K562 (cell line): Measurements from ENCODE around the gene OSBPL1A. TPM values are rescaled to one million over a fixed set of nuclear protein-coding genes. Genes with fewer than 3 reads are reported as not detected.

Experiments used
- ATAC-seq: fragments of 200-7000 bp; cut with Tn5 transposase; 3 replicates; pipeline ENCODE4 v1.9.1; 2020; ENCODE audit warnings: moderate library complexity
- BruUV-seq: library from RNA; stranded (reverse); fragments of 400-500 nt; replicated peaks from 2 replicates; lab custom pipeline; 2021; lab: Mats Ljungman, UMichigan
- CTCF ChIA-PET: fragments of 300-600 bp; formaldehyde crosslinking; extraction: SDS; loops from one replicate; lab custom pipeline; 2021; ENCODE audit warnings: low intra/inter-chr PET ratio; lab: Yijun Ruan, JAX
- POLR2A ChIA-PET: fragments of 300-600, 350-650 bp; sonication (Branson Sonifier 250); formaldehyde crosslinking; extraction: SDS; loops from one replicate; lab custom pipeline; 2021; ENCODE audit warnings: antibody characterized with exemption, inconsistent platforms; lab: Yijun Ruan, JAX
- DNase-seq, 4 experiments: peaks; one replicate each; pipeline versions ENCODE4 v3.0.0 to v3.0.0-alpha.2; 2011 to 2018; ENCODE audit warnings: low spot score in 3 of 4, mixed read lengths in 3 of 4; ENCODE audit errors: extremely low read depth in 1 of 4
- FAIRE-seq: peaks from 2 replicates; lab custom pipeline; 2011; peaks lifted over from hg19 to GRCh38; lab: Jason Lieb, UNC
- H2AFZ ChIP-seq: 2 replicates; pipeline ENCODE4 v1.6.0; 2011; ENCODE audit warnings: low read depth, low read length, control low read depth, inconsistent platforms
- H3K27ac ChIP-seq: fragments of 200-600 bp; 3 replicates; pipeline ENCODE4 v1.8.0; 2011; ENCODE audit warnings: low read depth, mild to moderate bottlenecking, control low read depth, inconsistent platforms, low read length, moderate library complexity, mixed read lengths; ENCODE audit errors: extremely low read depth
- H3K27me3 ChIP-seq, 2 experiments: fragments of 300-600 bp in 1 of 2; 2 replicates in 1 of 2; 3 replicates in 1 of 2; pipeline versions ENCODE4 v1.6.0 to v1.8.0; 2011; ENCODE audit warnings: inconsistent platforms in 2 of 2, low read length in 2 of 2, mild to moderate bottlenecking in 1 of 2, mixed read lengths in 1 of 2, moderate library complexity in 1 of 2; ENCODE audit not compliant: control insufficient read depth in 2 of 2, insufficient read depth in 2 of 2
- H3K36me3 ChIP-seq: fragments of 300-600 bp; 3 replicates; pipeline ENCODE4 v1.8.0; 2011; ENCODE audit warnings: mild to moderate bottlenecking, low read length, inconsistent platforms; ENCODE audit not compliant: control insufficient read depth, insufficient read depth
- H3K4me1 ChIP-seq, 2 experiments: fragments of 200-600 bp in 1 of 2; replicated peaks in 1 of 2; 2 replicates in 1 of 2; 3 replicates in 1 of 2; pipeline versions ENCODE4 v1.5.1 to v1.8.0; 2011; ENCODE audit warnings: inconsistent platforms in 2 of 2, low read length in 2 of 2, mild to moderate bottlenecking in 1 of 2, mixed read lengths in 1 of 2, moderate library complexity in 1 of 2; ENCODE audit not compliant: control insufficient read depth in 2 of 2, insufficient read depth in 2 of 2
- H3K4me2 ChIP-seq: 2 replicates; pipeline ENCODE4 v1.6.1; 2011; ENCODE audit warnings: low read length, control low read depth, inconsistent platforms, mixed read lengths; ENCODE audit not compliant: insufficient read depth
- H3K4me3 ChIP-seq: fragments of 200-600 bp; sonication (generic), shearing (Covaris generic); 2 replicates; pipeline ENCODE4 v1.5.1; 2016; ENCODE audit warnings: control low read depth, inconsistent platforms
- H3K79me2 ChIP-seq: fragments of 200-600 bp; 3 replicates; pipeline ENCODE4 v1.8.0; 2011; ENCODE audit warnings: low read length, inconsistent platforms; ENCODE audit not compliant: control insufficient read depth, insufficient read depth
- H3K9ac ChIP-seq, 2 experiments: 2 replicates each; pipeline versions ENCODE4 v1.6.0 to v1.6.1; 2011; ENCODE audit warnings: low read depth in 2 of 2, low read length in 2 of 2, control low read depth in 1 of 2, inconsistent platforms in 1 of 2, mild to moderate bottlenecking in 1 of 2, mixed read lengths in 1 of 2; ENCODE audit not compliant: insufficient read depth in 1 of 2
- H3K9me1 ChIP-seq: one replicate; pipeline ENCODE4 v1.6.0; 2011; ENCODE audit warnings: inconsistent platforms, mild to moderate bottlenecking, low read length, moderate library complexity; ENCODE audit not compliant: control insufficient read depth, insufficient read depth
- H3K9me3 ChIP-seq: replicated peaks from 2 replicates; pipeline ENCODE4 v1.5.1; 2011; ENCODE audit warnings: low read depth, low read length, inconsistent platforms; ENCODE audit not compliant: control insufficient read depth, insufficient read depth
- H4K20me1 ChIP-seq: replicated peaks from 2 replicates; pipeline ENCODE4 v1.6.1; 2011; ENCODE audit warnings: low read length, inconsistent platforms, mixed read lengths; ENCODE audit not compliant: control insufficient read depth, insufficient read depth
- BACH1 ChIP-seq: fragments of 200-800 bp; sonication (Bioruptor generic); IDR thresholded peaks from 2 replicates; pipeline ENCODE4 v1.6.1; 2016; ENCODE audit warnings: missing genetic modification characterization, missing compliant biosample characterization
- CGGBP1 ChIP-seq: fragments of 250-450 bp; sonication (Bioruptor Pico); IDR thresholded peaks from 2 replicates; pipeline ENCODE4 v1.9.0; 2021; ENCODE audit warnings: mild to moderate bottlenecking
- DLX4 ChIP-seq: fragments of 250-450 bp; sonication (Bioruptor Pico); IDR thresholded peaks from 2 replicates; pipeline ENCODE4 v1.6.1; 2021; ENCODE audit warnings: mild to moderate bottlenecking
- FOXA3 ChIP-seq, 2 experiments: fragments of 450-650 bp in 1 of 2; sonication (generic) in 1 of 2; formaldehyde crosslinking; IDR thresholded peaks in 1 of 2; conservative IDR thresholded peaks in 1 of 2; 2 replicates each; pipeline versions ENCODE4 v1.4.0 to v1.8.0; 2020 to 2022; ENCODE audit warnings: mild to moderate bottlenecking in 2 of 2, missing genetic modification reagents in 1 of 2
- NCOA6 ChIP-seq: fragments of 450-650 bp; IDR thresholded peaks from 2 replicates; pipeline ENCODE4 v1.6.1; 2017; ENCODE audit warnings: mild to moderate bottlenecking
- PRPF4 ChIP-seq: fragments of 200-400 bp; formaldehyde crosslinking; IDR thresholded peaks from one replicate; pipeline ENCODE4 v1.6.1; 2017; ENCODE audit warnings: low read length, low read depth, mild to moderate bottlenecking; ENCODE audit not compliant: insufficient read depth, poor library complexity, severe bottlenecking
- SMAD2 ChIP-seq: fragments of 150-350 bp; IDR thresholded peaks from 2 replicates; pipeline ENCODE4 v1.6.1; 2014; ENCODE audit warnings: low read depth, mild to moderate bottlenecking, low read length
- SMARCE1 ChIP-seq: fragments of 450-650 bp; IDR thresholded peaks from 2 replicates; pipeline ENCODE4 v1.7.1; 2016; ENCODE audit warnings: mild to moderate bottlenecking
- TAF15 ChIP-seq: fragments of 200-400 bp; formaldehyde crosslinking; IDR thresholded peaks from 2 replicates; pipeline ENCODE4 v1.6.1; 2017; ENCODE audit warnings: mild to moderate bottlenecking, low read depth, low read length, moderate library complexity
- TEAD4 ChIP-seq, 2 experiments: sonication (generic) in 1 of 2; formaldehyde crosslinking in 1 of 2; IDR thresholded peaks; 2 replicates each; pipeline versions ENCODE4 v1.6.1 to v1.8.0; 2012 to 2022; ENCODE audit warnings: borderline replicate concordance in 1 of 2, inconsistent platforms in 1 of 2, low read length in 1 of 2, mild to moderate bottlenecking in 1 of 2, missing genetic modification reagents in 1 of 2
- UBTF ChIP-seq, 2 experiments: IDR thresholded peaks; 2 replicates each; pipeline ENCODE4 v1.6.1; 2012; ENCODE audit warnings: improper control_type of control experiment in 2 of 2, low read depth in 2 of 2, low read length in 2 of 2, borderline replicate concordance in 1 of 2
- ZFP1 ChIP-seq: fragments of 450-650 bp; formaldehyde crosslinking; IDR thresholded peaks from 2 replicates; pipeline ENCODE4 v1.4.0; 2020; ENCODE audit warnings: mild to moderate bottlenecking, mixed read lengths
- ZMIZ1 ChIP-seq, 2 experiments: fragments of 150-350 bp in 1 of 2; IDR thresholded peaks; 2 replicates each; pipeline ENCODE4 v1.6.1; 2012 to 2016; ENCODE audit warnings: low read depth in 2 of 2, low read length in 2 of 2, mild to moderate bottlenecking in 1 of 2, moderate library complexity in 1 of 2
- ZNF354B ChIP-seq: fragments of 250-450 bp; sonication (Bioruptor Pico); IDR thresholded peaks from 2 replicates; pipeline ENCODE4 v1.4.0; 2020
- WGBS: fragments of 100-300 bp; shearing (Covaris generic); methylation state at CpG from one replicate; pipeline ENCODE4 v1.1.6; 2016; ENCODE audit warnings: low coverage, mixed read lengths; ENCODE audit not compliant: insufficient coverage; ENCODE audit errors: missing lambda C conversion rate; 5-methylcytosine and 5-hydroxymethylcytosine counted together
- in situ Hi-C: fragments of 300-500 bp; cut with MboI; formaldehyde crosslinking; loops from 4 replicates; pipeline ENCODE4 v1.15.0; 2018; ENCODE audit warnings: inconsistent platforms, mixed read lengths
- intact Hi-C: fragments of 100-400 bp; cut with micrococcal nuclease; formaldehyde crosslinking; loops from 2 replicates; pipeline ENCODE4 v1.14.2; 2022
- polyA plus RNA-seq, 8 experiments: library from polyadenylated mRNA; depleted of rRNA in 4 of 8; stranded (reverse) in 5 of 8; unstranded in 3 of 8; fragments of >200 nt; fragmentation: Nextera tagmentation in 2 of 8; fragmentation: Illumina TruSeq in 1 of 8; extraction: Ambion mirVana in 2 of 8; extraction: Trizol in 1 of 8; gene quantifications; 2 replicates each; pipeline versions ENCODE4 v1.2.1 to v1.2.3, GENCODE V29; 2011 to 2014; ENCODE audit warnings: inconsistent platforms in 1 of 8, missing spikeins in 1 of 8
- total RNA-seq, 7 experiments: library from RNA; depleted of rRNA in 6 of 7; stranded (reverse); fragments of >200 nt in 6 of 7; fragmentation: Illumina TruSeq in 2 of 7; extraction: Trizol in 2 of 7; gene quantifications; 2 replicates each; pipeline versions ENCODE4 v1.2.1 to v1.2.3, GENCODE V29; 2011 to 2021; ENCODE audit warnings: low replicate concordance in 1 of 7

OSBPL1A gene
- total and polyA plus RNA-seq, 9 of the 15 experiments (the other 6 are each of a cell fraction or from before 2014, with no cell fraction given) = 0.40 to 0.49 TPM; not detected in 7

DNA sequence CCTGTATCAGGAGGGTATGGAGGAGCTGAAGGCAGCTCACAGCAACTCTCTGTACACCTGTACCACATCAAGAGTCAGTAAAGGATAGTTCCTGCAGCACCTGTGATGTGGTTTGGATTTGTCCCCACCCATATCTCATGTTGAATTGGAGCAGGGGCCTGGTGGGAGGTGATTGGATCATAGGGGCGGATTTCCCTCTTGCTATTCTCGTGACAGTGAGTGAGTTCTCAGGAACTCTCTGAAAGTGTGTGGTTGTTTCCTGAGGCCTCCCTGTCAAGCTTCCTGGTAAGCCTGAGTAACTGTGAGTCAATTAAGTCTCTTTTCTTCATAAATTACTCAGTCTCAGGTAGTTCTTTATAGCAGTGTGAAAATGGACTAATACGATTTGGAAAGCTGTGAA lies 28.9 kb downstream of the OSBPL1A start:
- POLR2A ChIA-PET = interaction anchor here (1.0 kb wide), 1 partner anchor 16 kb away, joined by 4 read pairs; no protein-coding TSS in a partner anchor
- intact Hi-C loops = no loop called here
- H3K4me1 ChIP-seq = no peaks in the 10 kb centered on the region
- no peaks in the 10 kb centered on the region for H3K9me1 ChIP-seq
- DNase-seq = no peak
- no peak for ATAC-seq
- H3K36me3 ChIP-seq = no peaks in the 10 kb centered on the region
- H2AFZ ChIP-seq = no peak overlapping the region
- in situ Hi-C loops = no loop called here
- FAIRE-seq = peak; percentile 57
- no peaks in the 10 kb centered on the region for H3K9me3 ChIP-seq
- H4K20me1 ChIP-seq = no peaks in the 10 kb centered on the region
- no peak overlapping the region for H3K4me3 ChIP-seq
- no peak overlapping the region for H3K9ac ChIP-seq
- BruUV-seq = no TSS peak
- H3K27ac ChIP-seq = no peak overlapping the region
- H3K27me3 ChIP-seq = no peaks in the 10 kb centered on the region
- CTCF ChIA-PET = no interaction called here
- H3K4me2 ChIP-seq = no peak overlapping the region
- 0% methylated on average over 3 of the region's 3 CpGs for WGBS
- TF ChIP-seq TEAD4 (IDR thresholded peaks at IDR 0.05; ENCODE audit: low read length) (no peak), TEAD4 (CRISPR knock-in tag; IDR thresholded peaks at IDR 0.05; ENCODE audit: borderline replicate concordance) (no peak), UBTF (IDR thresholded peaks at IDR 0.05; ENCODE audit: borderline replicate concordance in 1 of 2, low read depth in 2 of 2, low read length in 2 of 2) (no peak), NCOA6 (no peak), CGGBP1 (CRISPR knock-in tag) (no peak), ZNF354B (CRISPR knock-in tag) (no peak), ZFP1 (CRISPR knock-in tag) (no peak), BACH1 (no peak), SMAD2 (no peak), DLX4 (no peak), FOXA3 (CRISPR knock-in tag; conservative IDR thresholded peaks at IDR 0.05 in 1 of 2, IDR thresholded peaks at IDR 0.05 in 1 of 2) (no peak), TAF15 (no peak), PRPF4 (no peak), SMARCE1 (no peak), ZMIZ1 (IDR thresholded peaks at IDR 0.05; ENCODE audit: low read depth in 2 of 2, low read length in 2 of 2) (no peak)
- H3K79me2 ChIP-seq = no peaks in the 10 kb centered on the region
